Measurements from ENCODE around the gene PDX1.

Gene PDX1

DNA sequence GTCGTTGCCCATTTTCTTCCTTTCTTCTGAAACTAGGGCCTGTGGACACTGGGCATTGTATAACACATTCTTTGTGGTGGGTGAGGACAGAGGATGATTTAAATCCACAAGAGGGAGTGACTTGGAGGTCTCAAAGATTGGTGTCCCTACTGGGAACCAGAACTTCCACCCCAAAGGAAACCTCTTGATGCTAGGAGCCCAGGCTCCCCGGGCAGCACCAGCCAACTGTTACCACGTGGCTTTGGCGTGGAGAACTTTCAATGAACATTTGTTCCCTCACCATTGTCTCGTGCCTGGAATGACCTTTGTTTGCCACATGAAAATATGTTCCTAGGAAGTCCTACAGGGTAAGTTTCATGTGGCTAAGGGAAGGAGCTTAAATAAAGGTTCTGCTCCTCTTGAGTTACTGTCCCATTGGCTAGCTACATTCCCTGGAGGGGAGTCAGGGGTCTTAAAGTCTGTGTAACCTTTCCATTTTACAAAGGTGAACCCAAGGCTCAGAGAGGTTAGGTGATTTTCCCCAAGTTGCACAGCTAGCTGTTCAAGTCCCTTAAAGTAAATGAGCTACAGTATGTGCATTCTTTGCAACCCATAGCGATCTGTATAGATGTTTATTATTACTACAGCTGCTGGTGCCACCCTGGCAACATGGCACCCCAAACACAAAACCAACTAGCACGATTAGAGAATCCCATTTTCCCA, 54.3 kb downstream of the PDX1 start:
- ATAC-seq (ENCODE audit: low read depth): no peak
- Histone ChIP-seq H3K27ac (ENCODE audit: poor library complexity, severe bottlenecking) (no peak overlapping the region), H3K36me3 (ENCODE audit: low read depth) (no peaks in the 10 kb centered on the region), H3K4me1 (ENCODE audit: insufficient read depth, poor library complexity, severe bottlenecking) (no peaks in the 10 kb centered on the region), H3K9me3 (ENCODE audit: severe bottlenecking) (no peaks in the 10 kb centered on the region), H3K4me3 (ENCODE audit: severe bottlenecking) (no peak overlapping the region), H3K27me3 (ENCODE audit: insufficient read depth, poor library complexity, severe bottlenecking) (peaks cover 96% of the 10 kb centered on the region)
- TF ChIP-seq, protein P1, sequence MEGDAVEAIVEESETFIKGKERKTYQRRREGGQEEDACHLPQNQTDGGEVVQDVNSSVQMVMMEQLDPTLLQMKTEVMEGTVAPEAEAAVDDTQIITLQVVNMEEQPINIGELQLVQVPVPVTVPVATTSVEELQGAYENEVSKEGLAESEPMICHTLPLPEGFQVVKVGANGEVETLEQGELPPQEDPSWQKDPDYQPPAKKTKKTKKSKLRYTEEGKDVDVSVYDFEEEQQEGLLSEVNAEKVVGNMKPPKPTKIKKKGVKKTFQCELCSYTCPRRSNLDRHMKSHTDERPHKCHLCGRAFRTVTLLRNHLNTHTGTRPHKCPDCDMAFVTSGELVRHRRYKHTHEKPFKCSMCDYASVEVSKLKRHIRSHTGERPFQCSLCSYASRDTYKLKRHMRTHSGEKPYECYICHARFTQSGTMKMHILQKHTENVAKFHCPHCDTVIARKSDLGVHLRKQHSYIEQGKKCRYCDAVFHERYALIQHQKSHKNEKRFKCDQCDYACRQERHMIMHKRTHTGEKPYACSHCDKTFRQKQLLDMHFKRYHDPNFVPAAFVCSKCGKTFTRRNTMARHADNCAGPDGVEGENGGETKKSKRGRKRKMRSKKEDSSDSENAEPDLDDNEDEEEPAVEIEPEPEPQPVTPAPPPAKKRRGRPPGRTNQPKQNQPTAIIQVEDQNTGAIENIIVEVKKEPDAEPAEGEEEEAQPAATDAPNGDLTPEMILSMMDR (IDR thresholded peaks at IDR 0.05; ENCODE audit: poor library complexity, severe bottlenecking): no peak
- DNase-seq (ENCODE audit: low spot score): no peak

All from RWPE2 (cell line).